GM06990 (cell line): ENCODE results near the gene GCNT3.

Experiments used
- DNase-seq: peaks from one replicate; pipeline ENCODE4 v3.0.0-alpha.2; 2011; ENCODE audit not compliant: insufficient read length; ENCODE audit errors: extremely low read depth
- H3K27me3 ChIP-seq: replicated peaks from 2 replicates; pipeline ENCODE4 v1.6.0; 2011; ENCODE audit warnings: low read length; ENCODE audit not compliant: control insufficient read depth, insufficient read depth
- H3K36me3 ChIP-seq: 2 replicates; pipeline ENCODE4 v1.5.1; 2011; ENCODE audit warnings: low read length; ENCODE audit not compliant: control insufficient read depth, insufficient read depth
- H3K4me3 ChIP-seq: replicated peaks from 2 replicates; pipeline ENCODE4 v1.5.1; 2011; ENCODE audit warnings: low read depth, mild to moderate bottlenecking, control low read depth, low read length
- TF ChIP-seq, protein P1 (sequence below): IDR thresholded peaks from 2 replicates; pipeline ENCODE4 v1.5.1; 2011; ENCODE audit warnings: low read length, control low read depth, mild to moderate bottlenecking, inconsistent platforms; ENCODE audit not compliant: insufficient read depth, poor library complexity, severe bottlenecking

Gene GCNT3

DNA sequence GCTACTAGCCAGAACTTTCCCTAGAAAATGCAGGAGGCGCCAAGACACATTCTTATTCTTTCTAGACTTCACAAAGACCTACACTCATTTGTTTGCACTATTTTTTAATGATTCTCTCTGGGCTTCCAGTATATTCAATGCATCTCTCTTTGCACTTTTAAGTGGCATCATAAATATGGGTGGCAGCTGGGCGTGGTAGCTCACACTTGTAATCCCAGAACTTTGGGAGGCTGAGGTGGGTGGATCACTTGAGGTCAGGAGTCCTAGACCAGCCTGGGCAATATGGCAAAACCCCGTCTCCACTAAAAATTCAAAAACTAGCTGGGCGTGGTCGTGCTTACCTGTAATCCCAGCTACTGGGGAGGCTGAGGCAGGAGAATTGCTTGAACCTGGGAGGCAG, 5.6 kb upstream of the GCNT3 start:
- DNase-seq, result no peak
- no peak overlapping the region for H3K4me3 ChIP-seq
- H3K36me3 ChIP-seq, result no peaks in the 10 kb centered on the region
- TF ChIP-seq, protein P1, sequence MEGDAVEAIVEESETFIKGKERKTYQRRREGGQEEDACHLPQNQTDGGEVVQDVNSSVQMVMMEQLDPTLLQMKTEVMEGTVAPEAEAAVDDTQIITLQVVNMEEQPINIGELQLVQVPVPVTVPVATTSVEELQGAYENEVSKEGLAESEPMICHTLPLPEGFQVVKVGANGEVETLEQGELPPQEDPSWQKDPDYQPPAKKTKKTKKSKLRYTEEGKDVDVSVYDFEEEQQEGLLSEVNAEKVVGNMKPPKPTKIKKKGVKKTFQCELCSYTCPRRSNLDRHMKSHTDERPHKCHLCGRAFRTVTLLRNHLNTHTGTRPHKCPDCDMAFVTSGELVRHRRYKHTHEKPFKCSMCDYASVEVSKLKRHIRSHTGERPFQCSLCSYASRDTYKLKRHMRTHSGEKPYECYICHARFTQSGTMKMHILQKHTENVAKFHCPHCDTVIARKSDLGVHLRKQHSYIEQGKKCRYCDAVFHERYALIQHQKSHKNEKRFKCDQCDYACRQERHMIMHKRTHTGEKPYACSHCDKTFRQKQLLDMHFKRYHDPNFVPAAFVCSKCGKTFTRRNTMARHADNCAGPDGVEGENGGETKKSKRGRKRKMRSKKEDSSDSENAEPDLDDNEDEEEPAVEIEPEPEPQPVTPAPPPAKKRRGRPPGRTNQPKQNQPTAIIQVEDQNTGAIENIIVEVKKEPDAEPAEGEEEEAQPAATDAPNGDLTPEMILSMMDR, result no peak
- no peaks in the 10 kb centered on the region for H3K27me3 ChIP-seq

DNA sequence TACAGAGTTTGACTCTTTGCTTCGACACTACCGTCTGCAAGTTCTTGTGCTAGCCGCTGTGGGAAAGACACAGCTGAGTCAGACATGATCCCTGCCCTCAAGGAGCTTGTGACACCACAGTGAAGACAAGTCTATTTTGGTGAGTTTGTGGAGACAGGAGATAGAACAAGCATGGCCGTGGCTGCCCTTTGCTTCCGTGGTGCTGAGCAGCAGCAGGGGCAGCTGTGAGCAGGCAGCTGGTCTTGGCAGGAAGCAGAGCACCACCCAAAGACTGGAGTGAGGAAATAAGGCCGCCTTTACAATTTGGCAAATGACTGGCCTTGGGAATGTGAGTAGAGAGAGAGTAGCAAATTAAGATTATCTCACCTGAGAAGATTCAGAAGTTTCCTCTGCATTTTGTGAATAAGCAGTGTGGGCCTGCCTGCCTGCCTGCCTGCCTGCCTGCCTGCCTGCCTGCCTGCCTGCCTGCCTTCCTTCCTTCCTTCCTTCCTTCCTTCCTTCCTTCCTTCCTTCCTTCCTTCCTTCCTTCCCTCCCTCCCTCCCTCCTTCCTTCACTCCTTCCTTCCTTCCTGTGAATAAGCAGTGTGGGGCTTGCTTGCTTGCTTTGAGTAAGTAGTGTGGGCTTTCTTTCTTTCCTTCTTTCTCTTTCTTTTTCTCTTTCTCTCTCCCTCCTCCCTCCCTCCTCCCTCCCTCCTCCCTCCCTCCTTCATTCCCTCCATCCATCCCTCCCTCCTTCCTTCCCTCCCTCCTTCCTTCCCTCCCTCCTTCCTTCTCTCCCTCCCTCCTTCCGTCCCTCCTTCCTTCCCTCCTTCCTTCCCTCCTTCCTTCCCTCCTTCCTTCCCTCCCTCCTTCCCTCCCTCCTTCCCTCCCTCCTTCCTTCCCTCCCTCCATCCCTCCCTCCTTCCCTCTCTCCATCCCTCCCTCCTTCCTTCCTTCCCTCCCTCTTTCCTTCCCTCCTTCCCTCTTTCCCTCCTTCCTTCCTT, 1.6 kb upstream of the GCNT3 start:
- TF ChIP-seq, protein P1, result no peak
- Histone ChIP-seq H3K4me3 (no peak overlapping the region), H3K27me3 (no peaks in the 10 kb centered on the region), H3K36me3 (no peaks in the 10 kb centered on the region)
- no peak for DNase-seq

DNA sequence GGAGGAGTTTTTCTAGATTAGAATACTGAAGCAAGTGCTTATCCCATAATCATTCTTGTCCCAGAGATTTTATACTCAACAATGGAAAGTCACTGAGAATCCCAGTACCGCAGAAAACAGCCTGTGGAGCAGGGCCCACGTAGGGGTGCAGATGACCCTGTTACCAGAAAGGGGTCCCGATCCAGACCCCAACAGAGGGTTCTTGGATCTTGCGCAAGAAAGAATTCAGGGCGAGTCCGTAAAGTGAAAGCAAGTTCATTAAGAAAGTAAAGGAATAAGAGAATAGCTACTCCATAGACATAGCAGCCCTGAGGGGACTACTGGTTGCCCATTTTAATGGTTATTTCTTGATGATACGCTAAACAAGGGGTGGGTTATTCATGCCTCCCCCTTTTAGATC, 2.6 kb downstream of the GCNT3 start:
- DNase-seq, result no peak
- TF ChIP-seq, protein P1, result no peak
- Histone ChIP-seq H3K27me3 (no peaks in the 10 kb centered on the region), H3K36me3 (no peaks in the 10 kb centered on the region), H3K4me3 (no peak overlapping the region)

DNA sequence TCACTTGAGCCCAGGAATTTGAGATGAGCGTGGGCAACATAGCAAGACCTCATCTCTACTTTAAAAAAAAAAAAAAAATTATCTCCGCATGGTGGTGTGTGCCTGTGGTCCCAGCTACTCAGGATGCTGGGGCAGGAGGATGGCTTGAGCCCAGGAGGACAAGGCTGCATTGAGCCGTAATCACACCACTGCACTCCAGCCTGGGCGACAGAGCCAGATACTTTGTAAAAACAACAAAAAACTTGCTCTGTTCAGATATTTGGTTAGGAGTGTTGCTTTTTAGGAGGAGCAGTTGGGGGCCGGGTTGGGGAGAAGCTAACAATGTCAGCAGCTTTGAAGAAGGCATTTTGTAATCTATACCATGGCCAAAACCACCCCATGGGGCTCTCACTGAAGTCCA, 4.1 kb downstream of the GCNT3 start:
- Histone ChIP-seq H3K27me3 (no peaks in the 10 kb centered on the region), H3K4me3 (no peak overlapping the region), H3K36me3 (no peaks in the 10 kb centered on the region)
- TF ChIP-seq, protein P1, result no peak
- no peak for DNase-seq

DNA sequence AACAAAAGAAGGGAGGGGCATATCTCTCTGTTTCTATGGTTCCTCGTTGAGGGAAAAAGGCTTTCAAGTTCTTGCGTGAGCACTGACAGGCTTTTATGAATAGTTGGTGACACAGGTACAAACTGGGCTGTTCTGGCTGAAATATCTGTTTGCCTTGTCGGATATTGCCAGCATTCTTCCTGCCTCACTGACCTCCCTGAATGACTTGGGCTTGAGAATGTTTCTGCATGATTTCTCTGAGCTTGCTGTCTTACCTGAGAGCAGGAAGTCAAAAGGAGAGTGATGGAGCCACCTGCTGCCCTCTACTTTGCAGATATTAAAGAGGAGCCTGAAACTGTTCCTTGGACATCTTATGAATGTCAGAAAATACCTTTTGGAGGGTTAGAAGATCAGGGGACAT, 4.8 kb downstream of the GCNT3 start:
- H3K36me3 ChIP-seq, result no peaks in the 10 kb centered on the region
- no peaks in the 10 kb centered on the region for H3K27me3 ChIP-seq
- DNase-seq, result no peak
- H3K4me3 ChIP-seq, result no peak overlapping the region
- TF ChIP-seq, protein P1, result peak; percentile 8
